Common myeloid progenitor, CD34-positive (primary cell): ENCODE data around the gene KCNJ1.
A peak's percentile ranks its signal among the peaks of the same experiment; 100 is the strongest.

ENCODE experiments used
- CTCF ChIA-PET: fragments of 350-600 bp; sonication (Branson Sonifier 250); formaldehyde crosslinking; loops from one replicate; lab custom pipeline; 2021; ENCODE audit warnings: antibody characterized with exemption; lab: Charles Lee
- POLR2A ChIA-PET: fragments of 350-600 bp; sonication (Branson Sonifier 250); formaldehyde crosslinking; loops from one replicate; lab custom pipeline; 2021; ENCODE audit warnings: antibody characterized with exemption; lab: Charles Lee
- DNase-seq, 3 donors: peaks; one replicate each; pipeline versions ENCODE4 v3.0.0 to v3.0.0-alpha.2; 2013
- H3K27ac ChIP-seq, 2 experiments: 1 replicate in 1 of 2; 2 replicates in 1 of 2; pipeline ENCODE4 v1.7.0; 2013; ENCODE audit warnings: inconsistent platforms in 2 of 2, low read length in 2 of 2, mild to moderate bottlenecking in 2 of 2, low read depth in 1 of 2, moderate library complexity in 1 of 2; ENCODE audit not compliant: severe bottlenecking in 2 of 2, insufficient read depth in 1 of 2, poor library complexity in 1 of 2
- H3K27me3 ChIP-seq, 5 experiments: replicated peaks in 2 of 5; 1 replicate in 3 of 5; 2 replicates in 2 of 5; pipeline versions ENCODE4 v1.6.1 to v1.7.0; 2013; ENCODE audit warnings: low read length in 4 of 5, mild to moderate bottlenecking in 2 of 5, moderate library complexity in 2 of 5, inconsistent platforms in 1 of 5; ENCODE audit not compliant: insufficient read depth in 5 of 5, control insufficient read depth in 4 of 5
- H3K36me3 ChIP-seq, 4 experiments: 1 replicate in 2 of 4; 2 replicates in 2 of 4; pipeline versions ENCODE4 v1.6.1 to v1.7.0; 2013; ENCODE audit warnings: low read length in 3 of 4, control low read depth in 1 of 4, mild to moderate bottlenecking in 1 of 4; ENCODE audit not compliant: control insufficient read depth in 4 of 4, insufficient read depth in 4 of 4
- H3K4me1 ChIP-seq, 4 experiments: 1 replicate in 3 of 4; 2 replicates in 1 of 4; pipeline versions ENCODE4 v1.6.1 to v1.7.1; 2013; ENCODE audit warnings: low read length in 3 of 4, mild to moderate bottlenecking in 3 of 4, control low read depth in 1 of 4, inconsistent platforms in 1 of 4, moderate library complexity in 1 of 4; ENCODE audit not compliant: control insufficient read depth in 4 of 4, insufficient read depth in 4 of 4; ENCODE audit errors: control extremely low read depth in 1 of 4
- H3K4me3 ChIP-seq, 7 experiments: 1 replicate in 4 of 7; 2 replicates in 3 of 7; pipeline versions ENCODE4 v1.5.1 to v1.7.0; 2013; ENCODE audit warnings: mild to moderate bottlenecking in 7 of 7, low read length in 6 of 7, moderate library complexity in 6 of 7, inconsistent platforms in 2 of 7, low read depth in 2 of 7, control low read depth in 1 of 7; ENCODE audit not compliant: insufficient read depth in 4 of 7, control insufficient read depth in 1 of 7; ENCODE audit errors: extremely low read depth in 1 of 7
- H3K9me3 ChIP-seq, 5 experiments: 1 replicate in 4 of 5; 2 replicates in 1 of 5; pipeline versions ENCODE4 v1.6.1 to v1.7.1; 2013; ENCODE audit warnings: low read length in 4 of 5, mild to moderate bottlenecking in 2 of 5, inconsistent platforms in 1 of 5, low read depth in 1 of 5, moderate library complexity in 1 of 5; ENCODE audit not compliant: control insufficient read depth in 4 of 5, insufficient read depth in 2 of 5; ENCODE audit errors: control extremely low read depth in 1 of 5
- WGBS: methylation state at CpG from one replicate; pipeline ENCODE4 v1.1.5; 2013; ENCODE audit not compliant: insufficient coverage; 5-methylcytosine and 5-hydroxymethylcytosine counted together

The KCNJ1 gene

GRCh38 chr11:128890543-128891368, 23.7 kb upstream of the KCNJ1 start, which contains the start of gene KCNJ5:
KCNJ5 (plus strand) TSS chr11:128891356; CDS start chr11:128911274, 19,918 bp downstream.
- ChIA-PET POLR2A (no interaction called here), CTCF (interaction anchor here (0.8 to 13.0 kb wide), 6 partner anchors 11 to 57 kb away, joined by 3 to 640 read pairs (median 4); partner anchors contain the start of gene TP53AIP1)
- H3K27ac ChIP-seq = no peak within 1 kb of the TSS
- peaks cover 0 to 37% (median 21%) of the 10 kb centered on the region in 4 experiments for H3K4me1 ChIP-seq
- H3K4me3 ChIP-seq = peak within 1 kb of the TSS in 6 of 7 experiments; percentile 15 to 69 (median 53)
- H3K36me3 ChIP-seq = no peaks in the 10 kb centered on the region
- peak in 2 of 3 donors; percentile 51 to 68 for DNase-seq
- H3K9me3 ChIP-seq = peaks cover 0 to 2% (median 0%) of the 10 kb centered on the region in 5 experiments
- WGBS = under 1% methylated on average over 61 of the region's 85 CpGs
- peaks cover 3 to 71% (median 45%) of the 10 kb centered on the region in 5 experiments for H3K27me3 ChIP-seq

GRCh38 chr11:128890216-128890542, 23.1 kb upstream of the KCNJ1 start:
- 47% methylated on average over 8 of the region's 9 CpGs for WGBS
- H3K27ac ChIP-seq = no peak overlapping the region
- ChIA-PET POLR2A (no interaction called here), CTCF (interaction anchor here (0.7 to 13.0 kb wide), 6 partner anchors 14 to 58 kb away, joined by 3 to 640 read pairs (median 4); partner anchors contain the start of gene TP53AIP1)
- H3K27me3 ChIP-seq = peaks cover 3 to 66% (median 45%) of the 10 kb centered on the region in 5 experiments
- peaks cover 0 to 37% (median 21%) of the 10 kb centered on the region in 4 experiments for H3K4me1 ChIP-seq
- peaks cover 0 to 2% (median 0%) of the 10 kb centered on the region in 5 experiments for H3K9me3 ChIP-seq
- no peak for DNase-seq
- peak overlapping the region in 3 of 7 experiments; percentile 44 to 64 (median 59) for H3K4me3 ChIP-seq
- no peaks in the 10 kb centered on the region for H3K36me3 ChIP-seq

GRCh38 chr11:128889657-128890213, 22.6 kb upstream of the KCNJ1 start:
- no peak for DNase-seq
- ChIA-PET CTCF (interaction anchor here (0.7 to 13.0 kb wide), 4 partner anchors 14 to 58 kb away, joined by 3 to 640 read pairs (median 17); partner anchors contain the start of gene TP53AIP1), POLR2A (no interaction called here)
- H3K9me3 ChIP-seq = peaks cover 0 to 2% (median 0%) of the 10 kb centered on the region in 5 experiments
- peak overlapping the region in 1 of 7 experiments; percentile 59 for H3K4me3 ChIP-seq
- WGBS = 87% methylated on average over 6 of the region's 8 CpGs
- no peaks in the 10 kb centered on the region for H3K36me3 ChIP-seq
- H3K4me1 ChIP-seq = peaks cover 0 to 37% (median 21%) of the 10 kb centered on the region in 4 experiments
- H3K27ac ChIP-seq = no peak overlapping the region
- H3K27me3 ChIP-seq = peaks cover 3 to 61% (median 47%) of the 10 kb centered on the region in 5 experiments

- Histone ChIP-seq H3K4me3 (no peak overlapping the region), H3K27me3 (peaks cover 3 to 52% (median 47%) of the 10 kb centered on the region in 5 experiments)
Measured at GRCh38 chr11:128888034-128888985, 21.2 kb upstream of the KCNJ1 start.

GRCh38 chr11:128886406-128887124, 19.5 kb upstream of the KCNJ1 start:
- Histone ChIP-seq H3K9me3 (peaks cover 0 to 2% (median 0%) of the 10 kb centered on the region in 5 experiments), H3K36me3 (no peaks in the 10 kb centered on the region), H3K27me3 (peaks cover 3 to 40% (median 38%) of the 10 kb centered on the region in 5 experiments), H3K4me3 (no peak overlapping the region), H3K4me1 (peaks cover 0 to 20% (median 10%) of the 10 kb centered on the region in 4 experiments), H3K27ac (no peak overlapping the region)
- ChIA-PET CTCF (interaction anchor here (0.8 to 13.0 kb wide), 16 partner anchors 8 to 739 kb away, joined by 3 to 640 read pairs (median 6); partner anchors contain the start of gene TP53AIP1), POLR2A (no interaction called here)
- DNase-seq = peak; percentile 69 to 81 (median 80)
- WGBS = 4% methylated on average over 3 of the region's 5 CpGs

More at GRCh38 chr11:128888034-128888985, 21.2 kb upstream of the KCNJ1 start:
- Histone ChIP-seq H3K27ac (no peak overlapping the region), H3K9me3 (peaks cover 0 to 2% (median 0%) of the 10 kb centered on the region in 5 experiments), H3K4me1 (peaks cover 0 to 26% (median 12%) of the 10 kb centered on the region in 4 experiments), H3K36me3 (no peaks in the 10 kb centered on the region)
- 90% methylated on average over 11 of the region's 15 CpGs for WGBS
- DNase-seq = no peak
- POLR2A ChIA-PET = no interaction called here
- CTCF ChIA-PET = interaction anchor here (1.0 to 13.0 kb wide), 4 partner anchors 18 to 386 kb away, joined by 3 to 640 read pairs (median 78); partner anchors contain the start of gene TP53AIP1
